ENCODE data around the gene ZRANB3. TPM values are rescaled to one million over a fixed set of nuclear protein-coding genes. Genes with fewer than 3 reads are reported as not detected.

Gene ZRANB3
- total RNA-seq, 1 experiment from 2014 or later = 14.5 TPM

DNA sequence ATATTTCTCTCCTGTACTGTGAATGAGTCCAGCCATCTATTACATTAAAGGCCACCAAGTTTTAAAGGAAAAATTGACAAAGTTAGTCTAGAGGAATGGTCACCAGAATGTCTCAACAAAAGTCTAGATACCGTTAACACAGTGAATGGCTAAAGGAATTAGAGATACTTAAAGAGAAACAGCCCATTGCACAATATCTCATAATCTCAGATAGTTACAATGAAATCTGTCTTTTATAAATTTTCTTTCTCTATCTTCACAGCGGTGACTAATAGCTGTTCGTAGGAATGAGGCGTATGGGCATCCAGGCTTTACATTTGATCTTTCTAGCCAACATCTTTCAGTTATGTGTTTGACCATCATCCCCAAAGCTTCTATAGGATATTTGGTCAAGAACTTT, 30.9 kb upstream of the ZRANB3 start:
- no peak for DNase-seq
- no peak for TF ChIP-seq CTCF (IDR thresholded peaks at IDR 0.05; ENCODE audit: unreplicated experiment)
- intact Hi-C loops (cut with micrococcal nuclease; ENCODE audit: unreplicated experiment) = no loop called here
- Mint-ChIP-seq H3K9me3 (ENCODE audit: low read depth, unreplicated experiment) (no peaks in the 10 kb centered on the region), H3K4me3 (ENCODE audit: low read depth, unreplicated experiment) (no peak overlapping the region), H3K27ac (ENCODE audit: unreplicated experiment) (no peak overlapping the region), H3K27me3 (ENCODE audit: unreplicated experiment) (no peaks in the 10 kb centered on the region), H3K36me3 (ENCODE audit: insufficient read depth, unreplicated experiment) (no peaks in the 10 kb centered on the region), H3K4me1 (ENCODE audit: low read depth, unreplicated experiment) (peaks cover 17% of the 10 kb centered on the region)
- BruUV-seq (replicated peaks) = no TSS peak
- CTCF ChIA-PET = no interaction called here

GRCh38 chr2:135557530-135557929, 26.5 kb upstream of the ZRANB3 start:
- H3K36me3 Mint-ChIP-seq (ENCODE audit: insufficient read depth, unreplicated experiment) = no peaks in the 10 kb centered on the region
- H3K4me3 Mint-ChIP-seq (ENCODE audit: low read depth, unreplicated experiment) = no peak overlapping the region
- no peak overlapping the region for H3K27ac Mint-ChIP-seq (ENCODE audit: unreplicated experiment)
- intact Hi-C loops (cut with micrococcal nuclease; ENCODE audit: unreplicated experiment) = no loop called here
- TF ChIP-seq CTCF (IDR thresholded peaks at IDR 0.05; ENCODE audit: unreplicated experiment) = no peak
- DNase-seq = no peak
- no peaks in the 10 kb centered on the region for H3K27me3 Mint-ChIP-seq (ENCODE audit: unreplicated experiment)
- CTCF ChIA-PET = no interaction called here
- peaks cover 8% of the 10 kb centered on the region for H3K4me1 Mint-ChIP-seq (ENCODE audit: low read depth, unreplicated experiment)
- H3K9me3 Mint-ChIP-seq (ENCODE audit: low read depth, unreplicated experiment) = peaks cover 3% of the 10 kb centered on the region
- BruUV-seq (replicated peaks) = no TSS peak

DNA sequence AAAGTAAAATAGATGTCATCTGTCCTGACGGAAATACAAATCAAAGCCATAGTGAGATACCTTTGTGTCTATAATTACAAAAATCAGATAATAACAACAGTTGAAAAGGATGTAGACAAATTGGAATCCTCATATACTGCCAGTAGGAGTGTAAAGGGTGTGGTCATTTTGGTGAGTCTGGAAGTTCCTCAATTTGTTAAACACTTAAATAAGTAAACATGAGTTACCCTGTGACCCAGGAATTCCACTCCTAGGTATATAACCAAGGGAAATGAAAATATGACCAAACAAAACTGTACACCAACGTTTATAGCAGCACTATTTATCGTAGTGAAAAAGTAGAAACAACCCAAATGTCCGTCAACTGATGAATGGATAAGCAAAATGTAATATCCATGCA, 24.3 kb upstream of the ZRANB3 start:
- intact Hi-C loops (cut with micrococcal nuclease; ENCODE audit: unreplicated experiment) = no loop called here
- no TSS peak for BruUV-seq (replicated peaks)

DNA sequence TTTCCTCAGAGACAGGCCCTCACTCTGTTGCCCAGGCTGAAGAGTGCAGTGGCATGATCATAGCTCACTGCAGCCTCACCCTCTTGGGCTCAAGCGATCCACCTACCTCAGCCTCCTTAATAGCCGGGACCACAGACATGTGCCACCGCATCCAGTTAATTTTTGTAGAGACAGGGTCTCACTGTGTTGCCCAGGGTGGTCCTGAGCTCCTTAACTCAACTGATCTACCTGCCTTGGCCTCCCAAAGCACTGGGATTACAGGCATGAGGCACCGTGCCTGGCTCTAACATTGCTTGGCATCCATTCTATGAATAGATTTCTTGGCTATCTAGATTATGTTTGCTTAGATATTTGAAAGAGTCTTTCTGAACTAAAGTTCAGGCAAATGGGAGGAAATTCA, 21.9 kb upstream of the ZRANB3 start:
- BruUV-seq (replicated peaks) = no TSS peak
- intact Hi-C loops (cut with micrococcal nuclease; ENCODE audit: unreplicated experiment) = no loop called here
- CTCF ChIA-PET = no interaction called here
- Mint-ChIP-seq H3K27me3 (ENCODE audit: unreplicated experiment) (no peaks in the 10 kb centered on the region), H3K4me3 (ENCODE audit: low read depth, unreplicated experiment) (no peak overlapping the region), H3K27ac (ENCODE audit: unreplicated experiment) (no peak overlapping the region), H3K9me3 (ENCODE audit: low read depth, unreplicated experiment) (peaks cover 3% of the 10 kb centered on the region), H3K4me1 (ENCODE audit: low read depth, unreplicated experiment) (peaks cover 7% of the 10 kb centered on the region), H3K36me3 (ENCODE audit: insufficient read depth, unreplicated experiment) (no peaks in the 10 kb centered on the region)
- DNase-seq = no peak
- TF ChIP-seq CTCF (IDR thresholded peaks at IDR 0.05; ENCODE audit: unreplicated experiment) = no peak

More for the DNA sequence above, 24.3 kb upstream of the ZRANB3 start:
- TF ChIP-seq CTCF (IDR thresholded peaks at IDR 0.05; ENCODE audit: unreplicated experiment) = no peak
- H3K4me1 Mint-ChIP-seq (ENCODE audit: low read depth, unreplicated experiment) = peaks cover 8% of the 10 kb centered on the region
- DNase-seq = no peak
- H3K27ac Mint-ChIP-seq (ENCODE audit: unreplicated experiment) = no peak overlapping the region
- no peaks in the 10 kb centered on the region for H3K27me3 Mint-ChIP-seq (ENCODE audit: unreplicated experiment)
- no peak overlapping the region for H3K4me3 Mint-ChIP-seq (ENCODE audit: low read depth, unreplicated experiment)
- peaks cover 3% of the 10 kb centered on the region for H3K9me3 Mint-ChIP-seq (ENCODE audit: low read depth, unreplicated experiment)
- CTCF ChIA-PET = no interaction called here
- H3K36me3 Mint-ChIP-seq (ENCODE audit: insufficient read depth, unreplicated experiment) = no peaks in the 10 kb centered on the region

- CTCF ChIA-PET = no interaction called here
- no peak for DNase-seq
- Mint-ChIP-seq H3K27ac (ENCODE audit: unreplicated experiment) (no peak overlapping the region), H3K9me3 (ENCODE audit: low read depth, unreplicated experiment) (peaks cover 3% of the 10 kb centered on the region), H3K4me1 (ENCODE audit: low read depth, unreplicated experiment) (no peaks in the 10 kb centered on the region), H3K4me3 (ENCODE audit: low read depth, unreplicated experiment) (no peak overlapping the region), H3K27me3 (ENCODE audit: unreplicated experiment) (no peaks in the 10 kb centered on the region), H3K36me3 (ENCODE audit: insufficient read depth, unreplicated experiment) (no peaks in the 10 kb centered on the region)
- no peak for TF ChIP-seq CTCF (IDR thresholded peaks at IDR 0.05; ENCODE audit: unreplicated experiment)
- no TSS peak for BruUV-seq (replicated peaks)
- intact Hi-C loops (cut with micrococcal nuclease; ENCODE audit: unreplicated experiment) = no loop called here
These were observed 20.3 kb upstream of the ZRANB3 start for GRCh38 chr2:135551356-135551755.

Measured in Calu3 (cell line).